Measurements from ENCODE around the gene TMEM132A. TPM values are rescaled to one million over a fixed set of nuclear protein-coding genes. Genes with fewer than 3 reads are reported as not detected.
"Not testable (repeated sequence)": the region's sequence is repeated elsewhere in the genome, so short reads cannot be mapped to it uniquely, and the experiment has no call there.

Gene TMEM132A
- total RNA-seq, 2 donors from 2014 or later, result 0.71 to 1.4 TPM

DNA sequence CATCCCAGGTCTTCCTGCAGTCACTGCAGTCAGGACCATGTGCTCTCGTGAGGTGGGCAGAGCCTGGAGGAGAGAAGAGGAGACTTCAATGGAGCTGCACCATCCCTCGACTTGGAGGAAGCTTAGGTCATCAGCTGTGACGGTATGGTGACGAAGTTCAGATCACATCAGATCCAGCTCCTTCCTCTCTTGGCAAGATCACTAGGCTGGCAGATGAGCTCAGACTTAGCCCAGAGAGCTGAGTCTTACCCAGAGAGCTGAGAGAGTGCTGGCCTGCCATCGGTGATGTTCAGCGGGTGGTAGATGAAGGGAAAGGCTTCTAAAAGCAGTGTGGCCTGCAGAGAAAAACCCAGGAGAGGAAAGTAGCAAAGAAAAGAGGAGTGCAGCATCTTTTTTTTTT lies 29.5 kb downstream of the TMEM132A start:
- DNase-seq (ENCODE audit: low spot score in 2 of 2), result peak in 1 of 2 donors; percentile 50
- no peaks in the 10 kb centered on the region for H3K9me3 Mint-ChIP-seq
- H3K36me3 Mint-ChIP-seq, result no peaks in the 10 kb centered on the region
- peak overlapping the region in 1 of 2 donors; percentile 28 for H3K27ac Mint-ChIP-seq
- no peak for ATAC-seq

DNA sequence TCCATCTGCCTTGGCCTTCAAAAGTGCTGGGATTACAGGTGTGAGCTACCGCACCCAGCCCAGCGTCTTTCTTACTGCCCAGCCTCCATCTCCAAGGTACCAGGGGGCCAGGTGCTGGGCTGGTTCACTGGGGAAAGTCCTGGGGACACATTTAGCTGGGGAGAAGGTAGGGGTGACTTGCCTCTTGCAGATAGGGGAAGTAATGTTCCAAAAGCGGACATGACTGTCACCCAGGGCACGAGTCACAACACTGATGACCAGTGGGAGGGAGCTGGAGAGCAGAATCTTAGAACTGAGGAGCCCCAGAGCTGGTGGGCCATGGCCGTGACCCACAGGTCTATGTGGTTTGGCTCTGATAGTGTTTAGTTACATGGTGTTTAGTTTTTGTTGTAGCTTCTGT lies 30.2 kb downstream of the TMEM132A start:
- no peaks in the 10 kb centered on the region for H3K9me3 Mint-ChIP-seq
- ATAC-seq (no peak), DNase-seq (ENCODE audit: low spot score in 2 of 2) (no peak)
- no peaks in the 10 kb centered on the region for H3K36me3 Mint-ChIP-seq
- no peak overlapping the region for H3K27ac Mint-ChIP-seq

DNA sequence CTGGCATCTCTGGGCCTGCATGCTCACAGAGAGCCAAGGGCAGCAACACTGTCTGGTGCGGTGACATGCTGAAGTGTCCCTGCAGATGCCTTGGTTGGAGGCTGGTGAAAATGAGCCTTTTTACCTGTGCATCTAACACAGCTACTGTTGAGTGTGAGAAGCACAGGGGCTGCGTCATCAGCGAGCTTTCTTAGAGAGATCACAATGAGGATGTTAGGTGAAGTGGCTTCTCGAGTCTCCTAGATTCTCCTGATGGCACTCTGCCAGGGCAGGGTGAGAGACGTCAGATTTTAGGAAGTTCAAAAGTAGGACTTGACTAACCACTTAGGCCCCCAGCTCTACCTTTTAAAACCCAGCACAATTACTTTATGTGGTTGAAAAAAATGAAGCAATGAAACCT lies 31.3 kb downstream of the TMEM132A start:
- H3K27ac Mint-ChIP-seq, result no peak overlapping the region
- ATAC-seq, result no peak
- no peak for DNase-seq (ENCODE audit: low spot score in 2 of 2)
- H3K9me3 Mint-ChIP-seq, result no peaks in the 10 kb centered on the region
- no peaks in the 10 kb centered on the region for H3K36me3 Mint-ChIP-seq

DNA sequence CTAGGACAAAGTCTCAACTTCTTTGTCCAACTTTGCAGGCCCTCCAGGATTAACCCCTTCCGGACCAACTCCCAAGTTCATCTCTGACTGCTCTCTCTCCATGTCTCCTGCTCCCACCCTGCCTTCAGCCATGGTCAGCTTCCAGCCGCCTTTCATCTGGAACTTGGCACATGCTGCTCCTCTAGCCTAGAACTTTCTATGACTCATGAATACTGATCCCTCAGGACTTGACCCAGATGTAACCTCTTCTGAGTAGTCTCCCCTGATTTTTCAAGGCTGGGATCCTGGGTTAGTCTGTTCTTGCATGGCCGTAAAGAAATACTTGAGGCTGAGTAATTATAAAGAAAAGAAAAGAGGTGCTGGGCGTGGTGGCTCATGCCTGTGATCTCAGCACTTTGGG lies 32.9 kb downstream of the TMEM132A start:
- H3K36me3 Mint-ChIP-seq, result no peaks in the 10 kb centered on the region
- H3K9me3 Mint-ChIP-seq, result no peaks in the 10 kb centered on the region
- peak overlapping the region in 1 of 2 donors; percentile 46 for H3K27ac Mint-ChIP-seq
- ATAC-seq, result no peak
- DNase-seq (ENCODE audit: low spot score in 2 of 2), result no peak

DNA sequence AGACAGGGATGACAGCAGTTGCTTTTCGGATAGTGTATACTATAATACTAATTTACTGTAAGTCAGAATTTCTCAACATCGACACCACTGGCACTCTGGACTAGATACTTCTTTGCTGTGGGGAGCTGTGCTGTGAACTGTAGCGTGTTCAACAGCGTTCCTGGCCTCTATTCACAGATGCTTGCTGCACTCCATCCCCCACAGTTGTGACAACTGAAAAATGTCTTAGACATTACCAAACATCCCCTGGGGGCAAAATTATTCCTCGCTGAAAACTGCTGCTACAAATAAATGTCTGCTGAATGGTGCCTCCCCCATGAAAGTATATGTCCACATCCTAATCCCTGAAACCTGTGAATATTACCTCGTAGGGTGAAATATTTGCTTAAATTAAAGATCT lies 35.2 kb downstream of the TMEM132A start:
- no peaks in the 10 kb centered on the region for H3K9me3 Mint-ChIP-seq
- no peak overlapping the region for H3K27ac Mint-ChIP-seq
- ATAC-seq (no peak), DNase-seq (ENCODE audit: low spot score in 2 of 2) (no peak)
- H3K36me3 Mint-ChIP-seq, result no peaks in the 10 kb centered on the region

DNA sequence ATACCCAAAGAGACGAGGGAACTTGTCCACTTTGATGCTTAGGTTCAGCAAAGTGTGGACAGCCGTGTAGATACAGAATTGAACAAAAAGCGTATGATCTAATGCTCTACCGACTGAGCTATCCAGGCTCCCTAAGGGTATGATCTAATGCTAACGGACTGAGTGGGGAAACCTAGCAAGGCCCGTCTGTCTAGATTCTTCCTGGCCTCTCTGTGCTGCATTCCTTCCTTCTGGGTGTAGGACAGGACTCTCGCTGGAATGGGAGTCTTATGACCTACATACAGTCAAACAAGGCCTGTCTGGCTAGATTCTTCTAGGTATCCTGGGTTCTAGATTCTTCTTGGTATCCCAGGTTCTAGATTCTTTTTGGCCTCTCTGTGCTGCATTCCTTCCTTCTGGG lies 36.1 kb downstream of the TMEM132A start:
- Mint-ChIP-seq H3K9me3 (no peaks in the 10 kb centered on the region), H3K27ac (no peak overlapping the region), H3K36me3 (no peaks in the 10 kb centered on the region)
- DNase-seq (ENCODE audit: low spot score in 2 of 2), result no peak
- no peak for ATAC-seq

DNA sequence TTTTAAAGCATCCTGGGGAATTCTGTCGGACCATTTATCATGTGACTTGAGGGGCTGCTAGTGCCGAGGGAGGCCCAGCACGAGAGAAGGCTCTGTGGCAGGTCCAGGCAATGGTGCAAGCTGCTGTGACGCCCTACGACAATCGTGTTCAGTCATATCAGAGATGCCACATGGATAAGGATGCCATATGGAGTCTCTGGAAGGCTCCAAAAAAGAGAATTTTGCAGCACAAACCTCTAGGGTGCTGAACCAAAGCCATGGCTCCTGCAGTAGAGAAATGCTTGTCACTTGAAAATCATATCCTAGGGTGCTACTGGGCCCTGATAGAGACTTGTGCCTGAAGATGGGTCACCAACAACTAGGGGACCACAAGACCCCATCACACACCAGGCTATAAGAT lies 40.5 kb downstream of the TMEM132A start:
- ATAC-seq, result no peak
- Mint-ChIP-seq H3K9me3 (peaks cover 0 to 5% of the 10 kb centered on the region in 2 donors), H3K36me3 (peaks cover 0 to 16% of the 10 kb centered on the region in 2 donors), H3K27ac (no peak overlapping the region)
- DNase-seq (ENCODE audit: low spot score in 2 of 2), result no peak

DNA sequence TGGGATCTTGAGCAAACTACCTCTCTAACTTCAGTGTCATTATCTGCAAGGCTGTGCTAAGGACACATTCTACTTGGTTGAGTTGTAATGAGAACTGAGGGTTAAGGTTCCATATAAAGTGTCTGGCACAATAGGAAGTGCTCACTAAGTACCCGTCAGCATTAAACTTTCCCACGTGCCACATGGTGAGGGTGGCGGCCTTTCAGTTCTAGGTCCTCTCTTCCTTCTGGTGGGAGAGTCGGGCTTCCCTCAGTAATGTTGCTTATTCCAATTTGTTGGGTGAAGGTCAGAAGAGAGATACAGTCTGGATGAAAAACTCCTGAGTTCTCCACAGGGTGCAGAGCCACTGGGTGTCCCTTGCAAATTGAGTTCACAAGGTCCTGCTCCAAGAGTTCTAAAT lies 42.6 kb downstream of the TMEM132A start:
- no peak for DNase-seq (ENCODE audit: low spot score in 2 of 2)
- H3K9me3 Mint-ChIP-seq, result peaks cover 0 to 5% of the 10 kb centered on the region in 2 donors
- ATAC-seq, result no peak
- H3K27ac Mint-ChIP-seq, result no peak overlapping the region
- H3K36me3 Mint-ChIP-seq, result peaks cover 7 to 21% of the 10 kb centered on the region in 2 donors

DNA sequence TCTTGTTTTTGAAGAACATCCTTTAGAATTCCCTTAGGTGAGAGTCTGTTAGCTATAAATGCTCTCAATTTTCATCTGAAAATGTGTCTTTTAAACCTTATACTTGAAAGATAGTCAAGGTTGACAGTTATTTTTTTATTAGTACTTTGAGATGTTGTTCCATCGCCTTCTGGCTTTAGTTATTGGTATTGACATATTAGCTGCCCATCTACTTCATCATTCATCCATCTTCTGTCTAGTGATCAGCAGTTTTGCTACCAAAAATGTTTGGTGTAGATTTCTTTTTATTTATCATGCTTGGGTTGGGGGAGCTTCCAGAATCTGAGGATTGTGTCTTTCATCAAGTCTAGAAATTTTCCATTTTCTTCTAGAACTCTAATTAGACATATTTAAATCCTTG lies 44.0 kb downstream of the TMEM132A start:
- ATAC-seq (no peak), DNase-seq (ENCODE audit: low spot score in 2 of 2) (no peak)
- H3K9me3 Mint-ChIP-seq, result peaks cover 0 to 5% of the 10 kb centered on the region in 2 donors
- H3K27ac Mint-ChIP-seq, result no peak overlapping the region
- peaks cover 20 to 34% of the 10 kb centered on the region in 2 donors for H3K36me3 Mint-ChIP-seq

DNA sequence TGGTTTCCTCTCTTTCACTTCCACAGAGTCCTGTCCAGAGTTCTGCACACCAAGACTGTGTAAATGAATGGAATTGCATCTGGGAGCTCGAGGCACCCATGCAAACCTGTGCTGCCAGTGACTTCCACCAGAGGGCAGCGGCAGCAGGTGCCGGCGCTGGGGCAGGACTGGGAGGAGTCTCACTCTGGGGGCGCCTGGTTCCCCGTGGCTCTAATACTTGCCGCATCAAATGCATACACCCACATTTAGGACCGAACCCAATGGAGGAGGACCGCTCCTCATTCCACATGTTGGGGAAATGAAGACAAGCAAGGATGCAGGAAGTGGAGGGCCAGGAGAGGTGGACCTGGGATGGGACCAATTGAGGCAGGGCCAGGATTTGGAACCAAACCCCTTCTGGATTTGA lies 46.1 kb downstream of the TMEM132A start:
- ATAC-seq, result peak; percentile 56 to 67
- DNase-seq (ENCODE audit: low spot score in 2 of 2), result peak; percentile 81 to 86
- H3K36me3 Mint-ChIP-seq, result peaks cover 36 to 54% of the 10 kb centered on the region in 2 donors

DNA sequence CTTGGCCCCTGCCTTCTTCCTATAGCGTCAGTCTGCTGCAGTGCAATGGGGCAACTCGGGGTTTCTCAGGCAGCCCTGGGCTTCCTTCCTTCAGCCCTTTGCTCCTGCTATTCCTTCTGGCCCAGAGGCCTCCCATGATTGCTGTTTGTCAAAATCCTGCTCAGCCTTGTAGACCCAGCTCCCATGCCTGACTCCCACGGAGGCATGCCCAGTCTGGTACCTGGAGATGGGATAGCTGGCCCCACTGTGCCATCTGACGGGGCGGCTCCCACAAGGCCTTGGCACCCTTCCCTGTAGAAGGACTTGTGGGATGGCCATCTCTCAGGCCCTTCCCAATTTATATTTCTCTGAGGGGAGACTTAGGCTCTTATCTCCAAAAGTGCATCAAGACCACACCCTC lies 46.6 kb downstream of the TMEM132A start:
- peak overlapping the region; percentile 2 to 99 for H3K27ac Mint-ChIP-seq

More for the DNA sequence above, 46.1 kb downstream of the TMEM132A start:
- Mint-ChIP-seq H3K9me3 (peaks cover 0 to 5% of the 10 kb centered on the region in 2 donors), H3K27ac (peak overlapping the region in 1 of 2 donors; percentile 99)

DNA sequence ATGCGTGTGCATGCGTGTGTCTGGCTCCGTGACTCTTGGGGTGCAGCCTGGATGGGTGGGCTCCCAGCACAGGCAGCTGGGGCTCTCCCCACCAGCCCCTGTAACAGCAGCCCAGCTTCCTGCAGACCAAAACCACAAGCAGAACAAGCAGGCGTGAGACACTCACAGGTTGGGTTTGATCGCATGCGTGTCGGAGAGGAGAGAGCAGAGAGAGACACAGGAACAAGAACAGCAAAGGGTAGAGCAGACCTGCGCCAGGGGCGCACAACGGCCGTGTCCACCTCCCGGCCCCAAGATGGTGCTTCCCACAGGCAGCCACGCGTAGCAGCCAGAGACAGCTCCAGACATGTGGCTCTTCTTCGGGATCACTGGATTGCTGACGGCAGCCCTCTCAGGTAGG lies 47.3 kb downstream of the TMEM132A start, which contains the start of gene CD6:
Gene CD6, plus strand, starts transcription at position 161 of the 400 bp plus-strand sequence. Its CDS starts 186 bp downstream, at position 347.
- peaks cover 0 to 5% of the 10 kb centered on the region in 2 donors for H3K9me3 Mint-ChIP-seq
- H3K27ac Mint-ChIP-seq, result peak within 1 kb of the TSS; percentile 99
- DNase-seq (ENCODE audit: low spot score in 2 of 2) (peak in 1 of 2 donors; percentile 60), ATAC-seq (peak; percentile 68 to 71)
- peaks cover 42 to 62% of the 10 kb centered on the region in 2 donors for H3K36me3 Mint-ChIP-seq

More for the DNA sequence above, 46.6 kb downstream of the TMEM132A start:
- DNase-seq (ENCODE audit: low spot score in 2 of 2) (no peak), ATAC-seq (peak; percentile 3 to 16)
- H3K36me3 Mint-ChIP-seq, result peaks cover 36 to 57% of the 10 kb centered on the region in 2 donors
- H3K9me3 Mint-ChIP-seq, result peaks cover 0 to 5% of the 10 kb centered on the region in 2 donors

DNA sequence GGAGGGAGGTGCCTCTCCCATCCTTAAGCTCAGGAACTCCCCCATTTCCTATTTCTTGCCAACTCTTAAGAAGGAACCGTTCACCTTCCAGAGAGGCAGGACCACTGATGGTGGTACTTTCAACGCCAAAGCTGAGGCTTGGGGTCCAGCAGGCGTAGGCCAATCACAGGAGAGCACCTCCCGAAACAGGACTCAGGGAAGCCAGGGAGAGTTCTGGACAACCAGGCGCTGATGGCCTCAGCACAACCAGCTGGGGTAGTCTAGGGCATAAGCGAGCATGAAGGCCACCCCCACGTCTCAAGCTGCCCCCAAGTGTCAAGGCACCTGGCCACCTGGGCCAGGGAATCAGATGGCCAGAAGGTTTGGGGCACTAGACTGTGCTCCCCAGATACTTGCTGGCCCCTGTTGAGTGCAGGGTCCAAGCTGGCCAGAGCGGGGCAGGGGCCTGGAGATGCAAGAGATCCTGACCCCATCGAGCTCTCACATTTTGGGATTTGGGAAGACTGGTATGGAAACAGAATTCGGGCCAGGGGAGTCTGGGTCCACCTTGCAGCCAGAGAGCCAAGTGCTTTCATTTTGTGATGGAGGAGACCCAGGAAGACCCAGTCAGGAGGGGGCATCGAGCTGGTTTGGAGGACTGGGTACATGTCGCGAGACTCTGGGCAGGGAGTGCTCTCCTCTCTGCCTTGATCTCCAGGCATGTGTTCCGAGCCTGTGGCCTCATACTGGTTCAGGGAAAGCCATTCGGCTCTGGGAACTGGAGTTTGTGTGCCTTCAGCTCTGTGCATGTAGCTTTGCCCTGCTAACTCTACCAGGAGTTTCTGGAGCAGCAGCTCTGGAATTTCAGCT lies 48.1 kb downstream of the TMEM132A start:
- ATAC-seq (peak; percentile 47 to 52), DNase-seq (ENCODE audit: low spot score in 2 of 2) (no peak)
- H3K9me3 Mint-ChIP-seq, result peaks cover 0 to 2% of the 10 kb centered on the region in 2 donors
- H3K36me3 Mint-ChIP-seq, result peaks cover 50 to 67% of the 10 kb centered on the region in 2 donors
- peak overlapping the region; percentile 99 for H3K27ac Mint-ChIP-seq

DNA sequence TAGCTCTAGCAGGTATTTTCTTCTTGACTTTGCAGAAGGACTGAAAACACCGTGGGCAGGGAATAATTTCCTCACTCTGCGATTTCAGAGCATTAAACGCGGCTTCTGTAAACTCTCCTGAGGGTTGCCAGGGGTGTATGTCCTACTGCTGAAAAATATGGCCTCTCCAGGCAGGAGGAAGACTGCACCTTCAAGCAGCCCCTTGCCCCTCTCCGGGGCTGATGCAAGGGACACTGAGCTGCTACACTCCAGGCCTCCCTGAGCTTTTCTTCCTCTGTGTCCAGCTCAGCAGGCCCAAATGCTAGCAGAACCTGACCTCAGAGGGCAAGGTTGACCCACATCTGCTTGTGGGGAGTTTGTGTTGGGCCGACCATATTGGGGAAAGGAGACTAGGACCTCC lies 49.4 kb downstream of the TMEM132A start:
- peaks cover 62 to 67% of the 10 kb centered on the region in 2 donors for H3K36me3 Mint-ChIP-seq
- DNase-seq (ENCODE audit: low spot score in 2 of 2), result no peak
- peak in 1 of 2 donors; percentile 14 for ATAC-seq
- H3K27ac Mint-ChIP-seq, result peak overlapping the region; percentile 99
- H3K9me3 Mint-ChIP-seq, result no peaks in the 10 kb centered on the region

DNA sequence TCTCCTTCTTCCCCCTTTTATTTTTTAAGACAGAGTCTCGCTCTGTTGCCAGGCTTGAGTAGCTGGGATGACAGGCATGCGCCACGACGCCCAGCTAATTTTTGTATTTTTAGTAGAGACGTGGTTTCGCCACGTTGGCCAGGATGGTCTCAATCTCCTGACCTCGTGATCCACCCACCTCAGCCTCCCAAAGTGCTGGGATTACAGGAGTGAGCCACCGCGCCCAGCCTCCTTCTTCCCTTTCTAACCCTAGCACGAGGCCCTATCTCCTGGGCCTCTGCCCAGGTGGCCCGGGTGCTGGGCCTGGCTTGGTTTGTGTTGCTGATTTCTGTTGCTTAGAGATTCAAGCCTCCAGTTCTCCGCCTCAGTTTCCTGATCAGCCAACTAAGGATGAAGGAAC lies 50.1 kb downstream of the TMEM132A start:
- peaks cover 62% of the 10 kb centered on the region in 2 donors for H3K36me3 Mint-ChIP-seq
- not testable (repeated sequence) for ATAC-seq

DNA sequence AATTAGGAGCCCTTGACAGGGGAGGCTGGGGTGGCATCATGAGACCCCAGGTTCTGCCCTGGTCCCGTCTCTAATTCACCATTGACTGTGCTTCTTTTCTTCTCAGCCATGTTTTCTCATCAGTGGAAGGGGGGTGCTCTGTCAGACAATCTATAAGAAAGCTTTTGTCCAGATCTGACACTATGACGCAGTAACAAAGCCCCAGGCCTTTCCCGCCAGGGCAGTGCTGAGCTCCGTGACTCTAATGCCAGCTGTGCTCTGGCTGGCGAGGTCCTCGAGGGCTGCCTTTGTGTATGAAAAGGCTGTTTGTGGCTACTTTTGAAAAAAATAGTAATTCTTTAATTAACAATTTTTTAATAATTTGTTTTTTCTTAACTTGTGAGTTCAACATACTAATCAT lies 50.5 kb downstream of the TMEM132A start:
- Mint-ChIP-seq H3K27ac (peak overlapping the region; percentile 99), H3K36me3 (peaks cover 57 to 62% of the 10 kb centered on the region in 2 donors), H3K9me3 (no peaks in the 10 kb centered on the region)
- ATAC-seq, result peak in 1 of 2 donors; percentile 14
- no peak for DNase-seq (ENCODE audit: low spot score in 2 of 2)

More for the DNA sequence above, 50.1 kb downstream of the TMEM132A start:
- H3K9me3 Mint-ChIP-seq; DNase-seq (ENCODE audit: low spot score in 2 of 2): not testable (repeated sequence)
- H3K27ac Mint-ChIP-seq, result peak overlapping the region; percentile 99

DNA sequence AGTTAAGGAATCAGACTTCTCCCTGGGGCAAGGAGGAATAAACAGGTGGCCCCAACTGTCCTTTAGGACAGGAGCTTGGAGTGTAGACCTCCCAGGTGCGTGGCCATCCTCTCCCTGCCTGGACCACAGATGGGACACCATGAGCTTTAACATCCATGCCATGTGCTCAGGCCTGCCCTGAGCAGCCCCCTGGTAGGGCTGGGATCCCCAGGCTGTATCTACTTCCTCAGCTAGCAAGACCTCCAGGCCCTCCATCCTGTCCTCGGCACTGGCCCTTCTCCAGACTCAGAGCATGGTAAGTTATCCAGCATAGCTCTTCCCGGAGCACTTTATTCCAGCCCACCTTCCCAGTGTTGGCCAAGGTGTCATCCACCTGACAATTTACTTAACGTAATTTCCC lies 53.0 kb downstream of the TMEM132A start:
- peak overlapping the region; percentile 89 to 95 for H3K27ac Mint-ChIP-seq
- H3K9me3 Mint-ChIP-seq, result no peaks in the 10 kb centered on the region
- DNase-seq (ENCODE audit: low spot score in 2 of 2) (no peak), ATAC-seq (no peak)
- peaks cover 59% of the 10 kb centered on the region in 2 donors for H3K36me3 Mint-ChIP-seq
